Esophagus squamous epithelium (tissue), 4 donors: ENCODE results near the gene TAPT1.
A peak's percentile ranks its signal among the peaks of the same experiment; 100 is the strongest.

Experiments used
- POLR2A ChIP-seq, 4 donors: fragments of 450-650 bp; IDR thresholded peaks; one replicate each; pipeline ENCODE4 v1.6.1; 2017; ENCODE audit warnings: antibody characterized with exemption in 4 of 4, mild to moderate bottlenecking in 4 of 4, moderate library complexity in 3 of 4
- TF ChIP-seq, protein P1 (sequence below), 6 experiments: fragments of 450-650 bp in 4 of 6; fragments of 200-600 bp in 2 of 6; sonication (generic) in 2 of 6; IDR thresholded peaks; one replicate each; pipeline ENCODE4 v1.5.1; 2016 to 2019; ENCODE audit warnings: antibody characterized with exemption in 6 of 6, mild to moderate bottlenecking in 4 of 6, moderate library complexity in 4 of 6

DNA sequence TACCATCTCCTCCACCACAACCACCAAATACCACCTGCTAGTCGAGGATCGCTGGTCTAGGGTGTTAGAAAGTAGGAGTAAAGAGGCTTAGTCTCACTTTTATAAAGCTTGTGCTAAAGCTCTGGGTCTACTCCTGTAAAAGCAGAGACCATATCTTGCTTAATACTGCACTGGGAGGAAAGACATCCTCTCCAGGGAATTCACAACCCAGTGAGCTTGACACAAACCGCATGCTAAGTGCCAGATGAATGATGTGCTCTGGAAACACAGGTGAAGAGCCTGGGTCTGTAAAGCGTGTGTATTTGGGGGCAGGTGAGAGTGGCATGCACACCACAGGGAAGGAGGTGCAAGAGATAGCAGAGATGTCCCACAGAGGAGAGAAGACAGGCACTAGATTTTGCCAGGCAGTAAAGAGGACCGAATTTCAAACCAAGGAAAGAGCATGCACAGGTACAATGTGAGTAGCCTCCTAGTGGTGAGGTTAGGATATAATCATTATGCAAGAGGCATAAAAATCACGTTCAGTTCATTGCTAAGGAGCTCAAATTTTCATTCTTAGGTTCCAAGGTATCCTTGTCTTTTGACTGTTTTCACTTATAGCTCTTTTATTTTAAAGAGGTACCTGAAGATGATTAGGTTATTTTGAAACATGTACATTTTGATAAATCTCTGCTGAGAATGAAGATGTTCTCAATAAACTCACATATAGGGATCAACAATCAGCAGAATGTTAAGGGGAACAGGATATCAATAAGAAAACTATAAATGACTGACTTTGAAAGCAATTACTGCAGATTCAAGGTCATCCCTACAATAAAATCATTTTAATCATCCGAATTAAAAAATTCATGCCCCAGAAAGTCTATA is 20.7 kb downstream of the TAPT1 start:
- TF ChIP-seq POLR2A (IDR thresholded peaks at IDR 0.05), result no peak
- TF ChIP-seq, protein P1, sequence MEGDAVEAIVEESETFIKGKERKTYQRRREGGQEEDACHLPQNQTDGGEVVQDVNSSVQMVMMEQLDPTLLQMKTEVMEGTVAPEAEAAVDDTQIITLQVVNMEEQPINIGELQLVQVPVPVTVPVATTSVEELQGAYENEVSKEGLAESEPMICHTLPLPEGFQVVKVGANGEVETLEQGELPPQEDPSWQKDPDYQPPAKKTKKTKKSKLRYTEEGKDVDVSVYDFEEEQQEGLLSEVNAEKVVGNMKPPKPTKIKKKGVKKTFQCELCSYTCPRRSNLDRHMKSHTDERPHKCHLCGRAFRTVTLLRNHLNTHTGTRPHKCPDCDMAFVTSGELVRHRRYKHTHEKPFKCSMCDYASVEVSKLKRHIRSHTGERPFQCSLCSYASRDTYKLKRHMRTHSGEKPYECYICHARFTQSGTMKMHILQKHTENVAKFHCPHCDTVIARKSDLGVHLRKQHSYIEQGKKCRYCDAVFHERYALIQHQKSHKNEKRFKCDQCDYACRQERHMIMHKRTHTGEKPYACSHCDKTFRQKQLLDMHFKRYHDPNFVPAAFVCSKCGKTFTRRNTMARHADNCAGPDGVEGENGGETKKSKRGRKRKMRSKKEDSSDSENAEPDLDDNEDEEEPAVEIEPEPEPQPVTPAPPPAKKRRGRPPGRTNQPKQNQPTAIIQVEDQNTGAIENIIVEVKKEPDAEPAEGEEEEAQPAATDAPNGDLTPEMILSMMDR (IDR thresholded peaks at IDR 0.05), result peak; percentile 38 to 67 (median 48)
